NCI-H1092 treated with DMSO at 0.1 percent for 48 hours (cell line): Measurements from ENCODE around the gene NSMCE1.
"Not testable (repeated sequence)": the region's sequence is repeated elsewhere in the genome, so short reads cannot be mapped to it uniquely, and the experiment has no call there.

ENCODE experiments used
- DNase-seq: peaks from one replicate; lab custom pipeline; 2025; lab: John Stamatoyannopoulos, UW

Gene NSMCE1

GRCh38 chr16:27214084-27214961 lies 54.2 kb downstream of the NSMCE1 start:
- DNase-seq, result no peak

- DNase-seq, result no peak
These were observed 57.5 kb downstream of the NSMCE1 start for GRCh38 chr16:27211026-27211425.

DNA sequence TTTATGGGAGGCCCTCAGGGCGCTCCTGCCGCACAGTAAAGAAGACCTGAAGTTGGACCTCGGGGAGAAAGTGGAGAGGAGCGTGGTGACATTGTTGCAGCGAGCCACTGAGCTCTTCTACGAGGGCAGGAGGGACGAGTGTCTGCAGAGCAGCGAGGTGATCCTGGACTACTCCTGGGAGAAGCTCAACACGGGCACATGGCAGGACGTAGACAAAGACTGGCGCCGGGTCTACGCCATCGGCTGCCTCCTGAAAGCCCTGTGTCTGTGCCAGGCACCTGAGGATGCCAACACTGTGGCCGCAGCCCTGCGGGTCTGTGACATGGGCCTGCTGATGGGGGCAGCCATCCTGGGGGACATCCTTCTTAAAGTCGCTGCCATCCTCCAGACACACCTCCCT lies 58.4 kb downstream of the NSMCE1 start:
- no peak for DNase-seq

GRCh38 chr16:27209591-27209990 lies 59.0 kb downstream of the NSMCE1 start:
- DNase-seq, result no peak

DNA sequence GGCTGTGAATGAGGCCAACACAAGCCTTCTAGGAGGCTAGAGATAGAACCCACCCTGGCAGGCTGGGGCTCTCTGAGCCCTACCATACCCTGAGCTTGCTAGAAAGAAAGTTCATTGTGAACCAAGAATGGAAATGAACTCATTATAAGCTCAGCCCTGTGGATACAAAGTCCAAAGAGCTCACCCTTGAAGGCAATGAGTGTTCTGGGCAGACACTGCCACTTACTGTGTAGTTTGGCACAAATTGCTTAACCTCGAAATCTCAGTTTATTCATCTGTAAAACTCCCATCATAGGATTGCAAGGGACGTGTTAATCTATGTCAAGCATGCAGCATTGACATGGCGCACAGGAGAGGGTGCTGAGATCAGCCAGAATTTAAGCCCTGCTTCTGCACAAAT lies 59.8 kb downstream of the NSMCE1 start:
- DNase-seq, result no peak

GRCh38 chr16:27208081-27208680 lies 60.4 kb downstream of the NSMCE1 start:
- DNase-seq, result no peak

DNA sequence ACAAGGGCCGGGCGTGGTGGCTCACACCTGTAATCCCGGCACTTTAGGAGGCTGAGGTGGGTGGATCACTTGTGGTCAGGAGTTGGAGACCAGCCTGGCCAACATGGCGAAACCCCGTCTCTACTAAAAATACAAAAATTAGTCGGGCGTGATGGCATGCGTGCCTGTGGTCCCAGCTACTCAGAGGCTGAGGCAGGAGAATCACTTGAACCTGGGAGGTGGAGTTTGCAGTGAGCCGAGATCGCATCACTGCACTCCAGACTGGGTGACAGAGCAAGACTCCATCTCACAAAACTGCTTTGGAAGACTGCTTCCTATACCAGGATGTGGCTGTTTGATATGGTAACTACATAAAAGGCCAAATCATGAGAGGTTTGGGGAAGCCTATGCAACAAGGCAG lies 61.5 kb downstream of the NSMCE1 start:
- not testable (repeated sequence) for DNase-seq

DNA sequence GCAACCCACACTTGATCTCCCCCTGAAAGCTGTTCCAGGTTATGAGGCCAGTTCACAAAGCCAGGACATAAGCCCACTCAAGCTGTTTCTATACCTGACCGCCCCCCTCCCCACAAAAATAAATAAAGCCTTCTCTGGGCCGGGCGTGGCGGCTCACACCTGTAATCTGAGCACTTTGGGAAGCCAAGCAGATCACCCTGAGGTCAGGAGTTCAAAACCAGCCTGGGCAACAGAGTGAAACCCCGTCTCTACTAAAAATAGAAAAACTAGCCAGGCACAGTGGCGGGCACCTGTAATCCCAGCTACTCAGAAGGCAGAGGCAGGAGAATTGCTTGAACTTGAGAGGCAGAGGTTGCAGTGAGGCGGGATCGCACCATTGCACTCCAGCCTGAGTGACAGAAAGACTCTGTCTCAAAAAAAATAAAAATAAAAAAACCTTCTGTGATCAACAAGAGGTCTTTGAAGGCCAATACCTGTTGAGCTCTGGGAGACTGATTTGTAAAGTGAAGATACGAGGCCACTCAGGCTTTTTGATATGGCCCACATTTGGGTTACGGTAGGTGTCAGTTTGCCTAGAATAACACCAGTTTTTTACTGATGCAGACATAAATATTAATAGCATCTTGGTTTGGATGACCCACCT lies 63.0 kb downstream of the NSMCE1 start:
- no peak for DNase-seq

GRCh38 chr16:27204312-27204915 lies 64.2 kb downstream of the NSMCE1 start:
- no peak for DNase-seq

DNA sequence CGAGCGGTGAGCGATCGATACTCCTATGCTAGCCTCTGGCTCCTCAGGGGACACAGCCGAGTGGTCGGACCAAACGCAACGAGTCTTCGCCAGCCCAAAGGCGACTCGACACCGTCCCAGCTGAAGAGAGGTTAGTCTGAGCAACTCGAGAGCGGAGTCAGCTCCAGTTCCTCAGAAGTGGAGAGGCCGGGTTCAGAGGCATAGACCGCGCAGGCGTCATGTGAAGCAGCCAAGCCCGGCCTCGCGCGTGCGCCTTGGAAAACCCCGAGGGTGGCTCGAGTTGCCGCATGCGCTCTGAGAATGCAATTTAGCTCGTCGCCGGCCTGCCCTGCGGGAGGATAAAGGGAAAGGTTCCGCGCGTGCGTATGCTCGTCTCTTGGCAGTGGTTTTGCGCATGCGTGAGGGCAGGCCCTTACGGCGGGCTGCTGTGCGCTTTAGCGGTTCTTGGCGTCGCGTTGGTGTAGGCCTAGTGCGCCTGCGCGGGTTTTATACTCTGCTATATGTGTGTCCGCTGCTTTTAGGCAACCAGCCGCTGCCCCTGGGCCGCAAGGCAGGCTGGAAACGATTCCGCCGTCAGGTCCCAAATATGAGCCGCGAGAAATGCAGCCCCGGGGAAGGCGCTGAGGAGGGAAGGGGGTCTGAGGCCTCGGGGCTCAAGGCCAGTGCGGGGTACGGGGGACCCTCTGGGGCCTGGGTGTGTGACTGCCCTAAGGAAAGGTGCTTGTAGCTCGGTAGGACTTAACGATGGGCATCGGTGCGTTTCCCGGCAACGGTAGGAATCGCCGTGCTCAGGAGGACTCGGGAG lies 64.9 kb downstream of the NSMCE1 start, which contains the start of gene KDM8:
Gene KDM8, plus strand, starts transcription at position 20 of the 805 bp plus-strand sequence. CDS start 6,598 bp downstream, outside the sequence.
- DNase-seq, result peak; percentile 100

DNA sequence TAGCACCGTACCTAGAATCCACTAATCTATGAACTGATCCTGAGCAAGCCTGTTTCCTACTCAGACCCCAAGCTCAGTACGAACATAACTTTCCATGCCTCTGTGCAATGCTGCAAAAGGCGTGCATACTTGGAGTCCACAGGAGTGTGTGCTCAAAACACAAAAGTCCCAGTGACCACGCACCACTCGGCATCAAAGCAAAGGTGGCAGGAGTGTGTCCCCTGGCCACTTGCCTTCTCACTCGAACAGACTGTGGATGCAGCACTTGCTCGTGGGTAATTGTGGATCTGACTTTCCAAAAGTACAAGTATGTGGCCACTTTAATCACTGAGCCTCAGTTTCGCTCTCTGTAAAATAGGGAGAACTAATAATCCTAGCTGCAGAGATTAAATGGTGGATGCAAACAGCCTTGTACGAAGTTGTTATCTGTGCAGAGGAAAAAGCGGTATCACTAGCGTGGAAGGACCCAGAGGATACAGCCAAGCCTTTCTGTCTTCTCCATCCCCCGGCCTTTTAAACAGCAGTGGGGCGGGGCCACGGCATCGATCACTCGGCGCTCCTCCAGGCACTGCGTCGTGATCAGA lies 65.6 kb downstream of the NSMCE1 start:
- no peak for DNase-seq

- not testable (repeated sequence) for DNase-seq
These were observed 67.7 kb downstream of the NSMCE1 start for GRCh38 chr16:27200914-27201313.

GRCh38 chr16:27199736-27200135 lies 68.8 kb downstream of the NSMCE1 start:
- DNase-seq, result no peak

DNA sequence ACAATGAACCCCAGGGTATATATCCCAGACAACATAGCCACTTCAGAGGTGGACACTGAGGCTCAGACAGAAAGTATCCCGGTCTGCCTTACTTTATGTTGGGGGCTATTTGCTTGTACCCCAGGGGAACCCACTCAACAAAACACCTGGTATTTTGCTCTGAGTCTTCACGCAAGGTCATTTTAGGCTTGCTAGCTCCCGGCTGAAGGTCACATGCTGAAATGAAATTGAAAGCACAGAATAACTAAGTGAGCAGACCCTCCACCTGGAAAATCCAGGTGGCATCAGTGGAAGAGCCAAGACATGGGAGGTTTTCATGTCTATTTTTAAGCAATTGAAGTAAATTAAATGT lies 69.4 kb downstream of the NSMCE1 start:
- DNase-seq, result no peak

- DNase-seq, result no peak
These were observed 69.9 kb downstream of the NSMCE1 start for GRCh38 chr16:27198451-27199234.

DNA sequence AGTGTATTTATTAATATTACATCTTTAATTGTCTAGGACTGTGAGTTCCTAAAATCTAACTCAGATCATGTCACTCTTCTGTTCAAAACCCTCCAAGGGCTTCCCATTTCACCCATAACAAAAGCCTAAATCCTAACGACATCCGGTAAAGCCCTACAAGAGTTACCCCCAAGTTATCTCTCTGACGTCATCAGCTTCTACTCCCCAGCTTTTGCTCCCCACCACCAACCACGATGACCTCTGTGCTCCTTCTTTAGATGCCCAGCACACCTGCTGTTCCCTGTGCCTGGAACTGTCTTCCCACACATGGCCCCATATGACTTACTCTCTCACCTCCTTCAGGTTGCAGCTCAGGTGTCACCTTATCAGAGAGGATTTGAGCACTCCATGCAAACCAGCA lies 71.6 kb downstream of the NSMCE1 start:
- DNase-seq, result no peak

GRCh38 chr16:27195941-27196595 lies 72.5 kb downstream of the NSMCE1 start:
- DNase-seq, result no peak

- no peak for DNase-seq
These were observed 73.4 kb downstream of the NSMCE1 start for GRCh38 chr16:27195076-27195741.

- no peak for DNase-seq
These were observed 75.1 kb downstream of the NSMCE1 start for GRCh38 chr16:27193300-27193990.
